Measurements from ENCODE around the gene EDEM1. TPM values are rescaled to one million over a fixed set of nuclear protein-coding genes. Genes with fewer than 3 reads are reported as not detected.

The EDEM1 gene
- total RNA-seq, 1 experiment from 2014 or later = 22.4 TPM

DNA sequence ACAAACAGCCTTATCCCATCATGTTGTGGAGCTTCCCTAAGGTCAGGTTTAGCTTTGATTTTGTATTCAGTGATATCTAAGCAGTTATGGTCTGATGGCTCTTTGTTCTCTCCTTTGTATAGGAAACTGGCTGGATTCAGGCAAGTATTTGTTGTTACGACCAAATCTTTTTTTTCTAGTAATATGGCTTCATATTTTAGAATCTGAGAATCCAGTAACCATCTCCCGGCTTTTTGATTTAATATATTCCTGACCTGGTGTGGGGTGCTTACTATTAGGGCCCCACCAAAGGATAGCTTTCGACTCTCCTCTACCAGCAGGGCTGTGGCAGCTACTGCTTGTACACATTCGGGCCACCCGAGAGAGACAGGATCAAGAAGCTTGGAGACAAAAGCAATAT is 42.4 kb upstream of the EDEM1 start:
- CTCF ChIA-PET = no interaction called here
- peaks cover 67% of the 10 kb centered on the region for H3K36me3 Mint-ChIP-seq
- no peak overlapping the region for H3K27ac Mint-ChIP-seq
- H3K9me3 Mint-ChIP-seq = peaks cover 60% of the 10 kb centered on the region
- no peaks in the 10 kb centered on the region for H3K27me3 Mint-ChIP-seq (ENCODE audit: low read depth)
- POLR2A ChIA-PET = no interaction called here
- ATAC-seq = no peak
- H3K4me3 Mint-ChIP-seq = no peak overlapping the region
- H3K4me1 Mint-ChIP-seq = peaks cover 19% of the 10 kb centered on the region
- no peak for DNase-seq (ENCODE audit: low spot score)
- TF ChIP-seq, protein P1, sequence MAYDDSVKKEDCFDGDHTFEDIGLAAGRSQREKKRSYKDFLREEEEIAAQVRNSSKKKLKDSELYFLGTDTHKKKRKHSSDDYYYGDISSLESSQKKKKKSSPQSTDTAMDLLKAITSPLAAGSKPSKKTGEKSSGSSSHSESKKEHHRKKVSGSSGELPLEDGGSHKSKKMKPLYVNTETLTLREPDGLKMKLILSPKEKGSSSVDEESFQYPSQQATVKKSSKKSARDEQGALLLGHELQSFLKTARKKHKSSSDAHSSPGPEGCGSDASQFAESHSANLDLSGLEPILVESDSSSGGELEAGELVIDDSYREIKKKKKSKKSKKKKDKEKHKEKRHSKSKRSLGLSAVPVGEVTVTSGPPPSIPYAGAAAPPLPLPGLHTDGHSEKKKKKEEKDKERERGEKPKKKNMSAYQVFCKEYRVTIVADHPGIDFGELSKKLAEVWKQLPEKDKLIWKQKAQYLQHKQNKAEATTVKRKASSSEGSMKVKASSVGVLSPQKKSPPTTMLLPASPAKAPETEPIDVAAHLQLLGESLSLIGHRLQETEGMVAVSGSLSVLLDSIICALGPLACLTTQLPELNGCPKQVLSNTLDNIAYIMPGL (CRISPR knock-in tag; IDR thresholded peaks at IDR 0.05) = no peak
- TF ChIP-seq, protein P2, sequence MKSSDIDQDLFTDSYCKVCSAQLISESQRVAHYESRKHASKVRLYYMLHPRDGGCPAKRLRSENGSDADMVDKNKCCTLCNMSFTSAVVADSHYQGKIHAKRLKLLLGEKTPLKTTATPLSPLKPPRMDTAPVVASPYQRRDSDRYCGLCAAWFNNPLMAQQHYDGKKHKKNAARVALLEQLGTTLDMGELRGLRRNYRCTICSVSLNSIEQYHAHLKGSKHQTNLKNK (CRISPR knock-in tag; IDR thresholded peaks at IDR 0.05) = no peak
- TF ChIP-seq, protein P3, sequence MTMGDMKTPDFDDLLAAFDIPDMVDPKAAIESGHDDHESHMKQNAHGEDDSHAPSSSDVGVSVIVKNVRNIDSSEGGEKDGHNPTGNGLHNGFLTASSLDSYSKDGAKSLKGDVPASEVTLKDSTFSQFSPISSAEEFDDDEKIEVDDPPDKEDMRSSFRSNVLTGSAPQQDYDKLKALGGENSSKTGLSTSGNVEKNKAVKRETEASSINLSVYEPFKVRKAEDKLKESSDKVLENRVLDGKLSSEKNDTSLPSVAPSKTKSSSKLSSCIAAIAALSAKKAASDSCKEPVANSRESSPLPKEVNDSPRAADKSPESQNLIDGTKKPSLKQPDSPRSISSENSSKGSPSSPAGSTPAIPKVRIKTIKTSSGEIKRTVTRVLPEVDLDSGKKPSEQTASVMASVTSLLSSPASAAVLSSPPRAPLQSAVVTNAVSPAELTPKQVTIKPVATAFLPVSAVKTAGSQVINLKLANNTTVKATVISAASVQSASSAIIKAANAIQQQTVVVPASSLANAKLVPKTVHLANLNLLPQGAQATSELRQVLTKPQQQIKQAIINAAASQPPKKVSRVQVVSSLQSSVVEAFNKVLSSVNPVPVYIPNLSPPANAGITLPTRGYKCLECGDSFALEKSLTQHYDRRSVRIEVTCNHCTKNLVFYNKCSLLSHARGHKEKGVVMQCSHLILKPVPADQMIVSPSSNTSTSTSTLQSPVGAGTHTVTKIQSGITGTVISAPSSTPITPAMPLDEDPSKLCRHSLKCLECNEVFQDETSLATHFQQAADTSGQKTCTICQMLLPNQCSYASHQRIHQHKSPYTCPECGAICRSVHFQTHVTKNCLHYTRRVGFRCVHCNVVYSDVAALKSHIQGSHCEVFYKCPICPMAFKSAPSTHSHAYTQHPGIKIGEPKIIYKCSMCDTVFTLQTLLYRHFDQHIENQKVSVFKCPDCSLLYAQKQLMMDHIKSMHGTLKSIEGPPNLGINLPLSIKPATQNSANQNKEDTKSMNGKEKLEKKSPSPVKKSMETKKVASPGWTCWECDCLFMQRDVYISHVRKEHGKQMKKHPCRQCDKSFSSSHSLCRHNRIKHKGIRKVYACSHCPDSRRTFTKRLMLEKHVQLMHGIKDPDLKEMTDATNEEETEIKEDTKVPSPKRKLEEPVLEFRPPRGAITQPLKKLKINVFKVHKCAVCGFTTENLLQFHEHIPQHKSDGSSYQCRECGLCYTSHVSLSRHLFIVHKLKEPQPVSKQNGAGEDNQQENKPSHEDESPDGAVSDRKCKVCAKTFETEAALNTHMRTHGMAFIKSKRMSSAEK (CRISPR knock-in tag; IDR thresholded peaks at IDR 0.05; ENCODE audit: borderline replicate concordance) = no peak
- TF ChIP-seq, protein P4, sequence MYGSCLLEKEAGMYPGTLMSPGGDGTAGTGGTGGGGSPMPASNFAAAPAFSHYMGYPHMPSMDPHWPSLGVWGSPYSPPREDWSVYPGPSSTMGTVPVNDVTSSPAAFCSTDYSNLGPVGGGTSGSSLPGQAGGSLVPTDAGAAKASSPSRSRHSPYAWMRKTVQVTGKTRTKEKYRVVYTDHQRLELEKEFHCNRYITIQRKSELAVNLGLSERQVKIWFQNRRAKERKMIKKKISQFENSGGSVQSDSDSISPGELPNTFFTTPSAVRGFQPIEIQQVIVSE (CRISPR knock-in tag; IDR thresholded peaks at IDR 0.05; ENCODE audit: borderline replicate concordance) = no peak
- TF ChIP-seq KAT7 (CRISPR knock-in tag; IDR thresholded peaks at IDR 0.05; ENCODE audit: borderline replicate concordance) = no peak
- no peak for TF ChIP-seq ETV6 (CRISPR knock-in tag; IDR thresholded peaks at IDR 0.05)
- no peak for TF ChIP-seq SP1 (CRISPR knock-in tag; conservative IDR thresholded peaks at IDR 0.05)
- no peak for TF ChIP-seq RELA (CRISPR knock-in tag; IDR thresholded peaks at IDR 0.05; ENCODE audit: borderline replicate concordance)
- TF ChIP-seq, protein P5, sequence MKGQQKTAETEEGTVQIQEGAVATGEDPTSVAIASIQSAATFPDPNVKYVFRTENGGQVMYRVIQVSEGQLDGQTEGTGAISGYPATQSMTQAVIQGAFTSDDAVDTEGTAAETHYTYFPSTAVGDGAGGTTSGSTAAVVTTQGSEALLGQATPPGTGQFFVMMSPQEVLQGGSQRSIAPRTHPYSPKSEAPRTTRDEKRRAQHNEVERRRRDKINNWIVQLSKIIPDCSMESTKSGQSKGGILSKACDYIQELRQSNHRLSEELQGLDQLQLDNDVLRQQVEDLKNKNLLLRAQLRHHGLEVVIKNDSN (CRISPR knock-in tag; IDR thresholded peaks at IDR 0.05) = no peak
- TF ChIP-seq GRHL2 (CRISPR knock-in tag; IDR thresholded peaks at IDR 0.05; ENCODE audit: insufficient replicate concordance, severe bottlenecking) = no peak
- TF ChIP-seq, protein P6, sequence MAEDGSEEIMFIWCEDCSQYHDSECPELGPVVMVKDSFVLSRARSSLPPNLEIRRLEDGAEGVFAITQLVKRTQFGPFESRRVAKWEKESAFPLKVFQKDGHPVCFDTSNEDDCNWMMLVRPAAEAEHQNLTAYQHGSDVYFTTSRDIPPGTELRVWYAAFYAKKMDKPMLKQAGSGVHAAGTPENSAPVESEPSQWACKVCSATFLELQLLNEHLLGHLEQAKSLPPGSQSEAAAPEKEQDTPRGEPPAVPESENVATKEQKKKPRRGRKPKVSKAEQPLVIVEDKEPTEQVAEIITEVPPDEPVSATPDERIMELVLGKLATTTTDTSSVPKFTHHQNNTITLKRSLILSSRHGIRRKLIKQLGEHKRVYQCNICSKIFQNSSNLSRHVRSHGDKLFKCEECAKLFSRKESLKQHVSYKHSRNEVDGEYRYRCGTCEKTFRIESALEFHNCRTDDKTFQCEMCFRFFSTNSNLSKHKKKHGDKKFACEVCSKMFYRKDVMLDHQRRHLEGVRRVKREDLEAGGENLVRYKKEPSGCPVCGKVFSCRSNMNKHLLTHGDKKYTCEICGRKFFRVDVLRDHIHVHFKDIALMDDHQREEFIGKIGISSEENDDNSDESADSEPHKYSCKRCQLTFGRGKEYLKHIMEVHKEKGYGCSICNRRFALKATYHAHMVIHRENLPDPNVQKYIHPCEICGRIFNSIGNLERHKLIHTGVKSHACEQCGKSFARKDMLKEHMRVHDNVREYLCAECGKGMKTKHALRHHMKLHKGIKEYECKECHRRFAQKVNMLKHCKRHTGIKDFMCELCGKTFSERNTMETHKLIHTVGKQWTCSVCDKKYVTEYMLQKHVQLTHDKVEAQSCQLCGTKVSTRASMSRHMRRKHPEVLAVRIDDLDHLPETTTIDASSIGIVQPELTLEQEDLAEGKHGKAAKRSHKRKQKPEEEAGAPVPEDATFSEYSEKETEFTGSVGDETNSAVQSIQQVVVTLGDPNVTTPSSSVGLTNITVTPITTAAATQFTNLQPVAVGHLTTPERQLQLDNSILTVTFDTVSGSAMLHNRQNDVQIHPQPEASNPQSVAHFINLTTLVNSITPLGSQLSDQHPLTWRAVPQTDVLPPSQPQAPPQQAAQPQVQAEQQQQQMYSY (CRISPR knock-in tag; IDR thresholded peaks at IDR 0.05) = no peak
- no peak for TF ChIP-seq NR2C2 (CRISPR knock-in tag; IDR thresholded peaks at IDR 0.05)
- no peak for TF ChIP-seq RORB (CRISPR knock-in tag; IDR thresholded peaks at IDR 0.05)
- no peak for TF ChIP-seq MYBL2 (CRISPR knock-in tag; IDR thresholded peaks at IDR 0.05)
- TF ChIP-seq, protein P7, sequence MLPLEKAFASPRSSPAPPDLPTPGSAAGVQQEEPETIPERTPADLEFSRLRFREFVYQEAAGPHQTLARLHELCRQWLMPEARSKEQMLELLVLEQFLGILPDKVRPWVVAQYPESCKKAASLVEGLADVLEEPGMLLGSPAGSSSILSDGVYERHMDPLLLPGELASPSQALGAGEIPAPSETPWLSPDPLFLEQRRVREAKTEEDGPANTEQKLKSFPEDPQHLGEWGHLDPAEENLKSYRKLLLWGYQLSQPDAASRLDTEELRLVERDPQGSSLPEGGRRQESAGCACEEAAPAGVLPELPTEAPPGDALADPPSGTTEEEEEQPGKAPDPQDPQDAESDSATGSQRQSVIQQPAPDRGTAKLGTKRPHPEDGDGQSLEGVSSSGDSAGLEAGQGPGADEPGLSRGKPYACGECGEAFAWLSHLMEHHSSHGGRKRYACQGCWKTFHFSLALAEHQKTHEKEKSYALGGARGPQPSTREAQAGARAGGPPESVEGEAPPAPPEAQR (CRISPR knock-in tag; IDR thresholded peaks at IDR 0.05) = no peak
- TF ChIP-seq ELF4 (CRISPR knock-in tag; IDR thresholded peaks at IDR 0.05; ENCODE audit: low read depth) = no peak
- TF ChIP-seq, protein P8, sequence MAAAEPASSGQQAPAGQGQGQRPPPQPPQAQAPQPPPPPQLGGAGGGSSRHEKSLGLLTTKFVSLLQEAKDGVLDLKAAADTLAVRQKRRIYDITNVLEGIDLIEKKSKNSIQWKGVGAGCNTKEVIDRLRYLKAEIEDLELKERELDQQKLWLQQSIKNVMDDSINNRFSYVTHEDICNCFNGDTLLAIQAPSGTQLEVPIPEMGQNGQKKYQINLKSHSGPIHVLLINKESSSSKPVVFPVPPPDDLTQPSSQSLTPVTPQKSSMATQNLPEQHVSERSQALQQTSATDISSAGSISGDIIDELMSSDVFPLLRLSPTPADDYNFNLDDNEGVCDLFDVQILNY (CRISPR knock-in tag; IDR thresholded peaks at IDR 0.05) = no peak
- TF ChIP-seq, protein P9, sequence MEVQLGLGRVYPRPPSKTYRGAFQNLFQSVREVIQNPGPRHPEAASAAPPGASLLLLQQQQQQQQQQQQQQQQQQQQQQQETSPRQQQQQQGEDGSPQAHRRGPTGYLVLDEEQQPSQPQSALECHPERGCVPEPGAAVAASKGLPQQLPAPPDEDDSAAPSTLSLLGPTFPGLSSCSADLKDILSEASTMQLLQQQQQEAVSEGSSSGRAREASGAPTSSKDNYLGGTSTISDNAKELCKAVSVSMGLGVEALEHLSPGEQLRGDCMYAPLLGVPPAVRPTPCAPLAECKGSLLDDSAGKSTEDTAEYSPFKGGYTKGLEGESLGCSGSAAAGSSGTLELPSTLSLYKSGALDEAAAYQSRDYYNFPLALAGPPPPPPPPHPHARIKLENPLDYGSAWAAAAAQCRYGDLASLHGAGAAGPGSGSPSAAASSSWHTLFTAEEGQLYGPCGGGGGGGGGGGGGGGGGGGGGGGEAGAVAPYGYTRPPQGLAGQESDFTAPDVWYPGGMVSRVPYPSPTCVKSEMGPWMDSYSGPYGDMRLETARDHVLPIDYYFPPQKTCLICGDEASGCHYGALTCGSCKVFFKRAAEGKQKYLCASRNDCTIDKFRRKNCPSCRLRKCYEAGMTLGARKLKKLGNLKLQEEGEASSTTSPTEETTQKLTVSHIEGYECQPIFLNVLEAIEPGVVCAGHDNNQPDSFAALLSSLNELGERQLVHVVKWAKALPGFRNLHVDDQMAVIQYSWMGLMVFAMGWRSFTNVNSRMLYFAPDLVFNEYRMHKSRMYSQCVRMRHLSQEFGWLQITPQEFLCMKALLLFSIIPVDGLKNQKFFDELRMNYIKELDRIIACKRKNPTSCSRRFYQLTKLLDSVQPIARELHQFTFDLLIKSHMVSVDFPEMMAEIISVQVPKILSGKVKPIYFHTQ (CRISPR knock-in tag; IDR thresholded peaks at IDR 0.05) = no peak
- TF ChIP-seq SMAD3 (CRISPR knock-in tag; IDR thresholded peaks at IDR 0.05; ENCODE audit: borderline replicate concordance) = no peak

All from WTC11 (cell line).